GM23248 (cell line): ENCODE data around the gene LCP2.

Experiments used
- EZH2 ChIP-seq: fragments of 200-600 bp; sonication (generic); IDR thresholded peaks from 2 replicates; pipeline ENCODE4 v1.6.1; 2018; ENCODE audit warnings: antibody characterized with exemption, mild to moderate bottlenecking; ENCODE audit not compliant: insufficient read depth, poor library complexity, severe bottlenecking
- EZH2phosphoT487 ChIP-seq: fragments of 200-600 bp; sonication (generic); IDR thresholded peaks from 2 replicates; pipeline ENCODE4 v1.6.1; 2018; ENCODE audit warnings: antibody characterized with exemption, moderate library complexity, mild to moderate bottlenecking, low read depth; ENCODE audit not compliant: insufficient read depth

DNA sequence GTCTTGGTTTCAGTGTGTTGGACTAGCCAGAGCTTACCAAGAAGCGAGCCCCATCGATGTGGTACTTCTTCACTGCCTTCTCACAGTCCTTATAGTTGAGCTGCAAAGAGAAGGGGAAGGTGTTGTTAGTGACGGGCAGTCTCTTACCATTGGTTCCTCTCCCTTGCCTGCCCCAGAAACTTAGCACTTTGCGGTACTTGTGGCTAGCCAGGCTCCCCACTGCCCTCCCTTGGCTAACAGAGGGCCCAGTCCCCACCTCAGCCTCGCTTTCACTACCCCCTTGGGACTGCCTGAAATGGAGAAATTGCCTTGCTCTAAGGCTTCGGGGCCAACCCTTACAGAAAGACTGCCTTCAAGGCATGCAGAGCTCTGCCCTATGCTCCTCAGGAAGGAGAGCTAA, 4.3 kb downstream of the LCP2 start:
- TF ChIP-seq EZH2phosphoT487 = no peak
- no peak for TF ChIP-seq EZH2
